Tibial artery (tissue), 4 donors: ENCODE data around the gene ITGA2.

Experiments used
- DNase-seq, 2 donors: peaks; one replicate each; pipeline ENCODE4 v3.0.0-alpha.2; 2019
- H3K27ac ChIP-seq, 2 donors: fragments of 200-600 bp; sonication (generic) in 1 of 2; 1 replicate in 1 of 2; 2 replicates in 1 of 2; pipeline ENCODE4 v1.5.1; 2018 to 2019; ENCODE audit warnings: mild to moderate bottlenecking in 1 of 2
- H3K27me3 ChIP-seq, 2 donors: fragments of 200-600 bp; sonication (generic) in 1 of 2; one replicate each; pipeline versions ENCODE4 v1.5.1 to v1.6.0; 2016 to 2019
- H3K36me3 ChIP-seq, 3 donors: fragments of 200-600 bp; sonication (generic) in 2 of 3; one replicate each; pipeline ENCODE4 v1.5.1; 2016 to 2019; ENCODE audit warnings: mild to moderate bottlenecking in 2 of 3
- H3K4me1 ChIP-seq, 4 donors: fragments of 200-600 bp; sonication (generic) in 2 of 4; 1 replicate in 3 of 4; 2 replicates in 1 of 4; pipeline ENCODE4 v1.5.1; 2016 to 2019
- H3K4me3 ChIP-seq, 2 donors: fragments of 200-600 bp; sonication (generic) in 1 of 2; 1 replicate in 1 of 2; 2 replicates in 1 of 2; pipeline ENCODE4 v1.5.1; 2018 to 2019; ENCODE audit warnings: mild to moderate bottlenecking in 2 of 2
- H3K9me3 ChIP-seq, 3 donors: fragments of 200-600 bp; sonication (generic) in 1 of 3; one replicate each; pipeline ENCODE4 v1.5.1; 2016 to 2019
- intact Hi-C: fragments of 100-400 bp; cut with DNase I; formaldehyde crosslinking; loops from one replicate; pipeline ENCODE4 v1.15.0; 2023; ENCODE audit warnings: low total_unique reads
- TF ChIP-seq, protein P1 (sequence below), 2 experiments: fragments of 200-600 bp in 1 of 2; fragments of 450-650 bp in 1 of 2; IDR thresholded peaks; one replicate each; pipeline ENCODE4 v1.5.1; 2017 to 2019; ENCODE audit warnings: antibody characterized with exemption in 2 of 2, mild to moderate bottlenecking in 1 of 2, moderate library complexity in 1 of 2

ITGA2 gene

DNA sequence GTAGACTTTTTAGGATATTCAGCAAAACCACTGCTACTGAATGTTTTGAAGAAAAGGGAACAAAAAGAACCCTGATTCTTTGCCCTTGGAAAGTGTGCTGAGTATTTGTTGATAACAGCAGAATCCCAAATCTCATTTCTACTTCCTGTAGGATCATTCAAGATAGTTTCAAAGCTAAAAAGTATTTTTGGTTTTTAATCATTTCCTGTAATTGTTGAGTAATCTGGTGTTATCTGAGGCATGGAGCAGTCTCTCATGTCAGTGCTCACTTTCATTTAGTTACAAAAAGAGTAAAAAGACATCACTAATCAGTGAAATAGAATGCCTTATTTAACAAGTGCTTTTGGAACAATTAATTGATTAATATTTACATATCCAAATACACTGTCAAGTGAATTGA lies 56.1 kb downstream of the ITGA2 start:
- Histone ChIP-seq H3K4me1 (no peaks in the 10 kb centered on the region), H3K4me3 (no peak overlapping the region), H3K27ac (no peak overlapping the region), H3K9me3 (no peaks in the 10 kb centered on the region), H3K36me3 (peaks cover 0 to 9% (median 0%) of the 10 kb centered on the region in 3 donors), H3K27me3 (no peaks in the 10 kb centered on the region)
- no peak for DNase-seq
- intact Hi-C loops = no loop called here
- TF ChIP-seq, protein P1, sequence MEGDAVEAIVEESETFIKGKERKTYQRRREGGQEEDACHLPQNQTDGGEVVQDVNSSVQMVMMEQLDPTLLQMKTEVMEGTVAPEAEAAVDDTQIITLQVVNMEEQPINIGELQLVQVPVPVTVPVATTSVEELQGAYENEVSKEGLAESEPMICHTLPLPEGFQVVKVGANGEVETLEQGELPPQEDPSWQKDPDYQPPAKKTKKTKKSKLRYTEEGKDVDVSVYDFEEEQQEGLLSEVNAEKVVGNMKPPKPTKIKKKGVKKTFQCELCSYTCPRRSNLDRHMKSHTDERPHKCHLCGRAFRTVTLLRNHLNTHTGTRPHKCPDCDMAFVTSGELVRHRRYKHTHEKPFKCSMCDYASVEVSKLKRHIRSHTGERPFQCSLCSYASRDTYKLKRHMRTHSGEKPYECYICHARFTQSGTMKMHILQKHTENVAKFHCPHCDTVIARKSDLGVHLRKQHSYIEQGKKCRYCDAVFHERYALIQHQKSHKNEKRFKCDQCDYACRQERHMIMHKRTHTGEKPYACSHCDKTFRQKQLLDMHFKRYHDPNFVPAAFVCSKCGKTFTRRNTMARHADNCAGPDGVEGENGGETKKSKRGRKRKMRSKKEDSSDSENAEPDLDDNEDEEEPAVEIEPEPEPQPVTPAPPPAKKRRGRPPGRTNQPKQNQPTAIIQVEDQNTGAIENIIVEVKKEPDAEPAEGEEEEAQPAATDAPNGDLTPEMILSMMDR (IDR thresholded peaks at IDR 0.05) = no peak

DNA sequence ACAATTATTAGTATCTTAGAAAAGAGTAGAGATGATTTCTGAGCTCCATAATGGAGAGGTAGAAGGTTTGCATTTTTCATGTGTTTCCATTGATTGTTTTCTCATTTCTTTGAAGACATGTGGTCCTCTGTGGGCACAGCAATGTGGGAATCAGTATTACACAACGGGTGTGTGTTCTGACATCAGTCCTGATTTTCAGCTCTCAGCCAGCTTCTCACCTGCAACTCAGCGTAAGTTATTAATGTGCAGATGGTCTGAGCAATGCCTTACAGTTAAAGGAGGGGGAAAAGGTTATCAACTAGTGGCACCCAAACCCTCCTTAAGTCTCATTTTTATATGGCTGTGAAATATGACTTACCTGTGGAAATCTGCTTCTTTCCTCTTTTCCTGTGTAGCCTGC lies 59.1 kb downstream of the ITGA2 start:
- H3K27ac ChIP-seq = no peak overlapping the region
- H3K4me3 ChIP-seq = no peak overlapping the region
- peaks cover 0 to 17% (median 0%) of the 10 kb centered on the region in 3 donors for H3K36me3 ChIP-seq
- no peak for DNase-seq
- no peaks in the 10 kb centered on the region for H3K9me3 ChIP-seq
- intact Hi-C loops = no loop called here
- TF ChIP-seq, protein P1 (IDR thresholded peaks at IDR 0.05) = no peak
- H3K27me3 ChIP-seq = no peaks in the 10 kb centered on the region
- no peaks in the 10 kb centered on the region for H3K4me1 ChIP-seq

DNA sequence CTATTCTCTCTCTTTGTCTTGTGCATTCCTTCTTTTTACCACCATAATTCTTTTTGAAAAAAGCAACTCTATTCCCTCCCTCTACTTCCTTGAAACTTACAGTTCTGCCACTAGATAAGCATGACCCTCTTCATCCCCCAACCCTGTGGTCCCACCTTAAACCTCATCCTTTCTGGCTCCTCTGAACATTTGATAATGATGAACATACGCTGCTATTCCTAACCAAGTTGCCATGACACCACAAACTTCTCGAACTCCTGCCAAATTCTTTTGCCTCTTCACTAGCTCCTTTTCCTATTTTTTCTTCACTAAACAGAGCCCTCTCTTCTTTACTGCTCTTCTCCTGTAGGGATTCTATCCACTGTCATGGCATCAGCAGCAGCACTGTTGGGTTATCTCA lies 63.3 kb downstream of the ITGA2 start:
- Histone ChIP-seq H3K27me3 (no peaks in the 10 kb centered on the region), H3K36me3 (peaks cover 0 to 24% (median 0%) of the 10 kb centered on the region in 3 donors), H3K9me3 (no peaks in the 10 kb centered on the region), H3K4me3 (no peak overlapping the region), H3K27ac (no peak overlapping the region), H3K4me1 (no peaks in the 10 kb centered on the region)
- intact Hi-C loops = no loop called here
- TF ChIP-seq, protein P1 (IDR thresholded peaks at IDR 0.05) = no peak
- DNase-seq = no peak

DNA sequence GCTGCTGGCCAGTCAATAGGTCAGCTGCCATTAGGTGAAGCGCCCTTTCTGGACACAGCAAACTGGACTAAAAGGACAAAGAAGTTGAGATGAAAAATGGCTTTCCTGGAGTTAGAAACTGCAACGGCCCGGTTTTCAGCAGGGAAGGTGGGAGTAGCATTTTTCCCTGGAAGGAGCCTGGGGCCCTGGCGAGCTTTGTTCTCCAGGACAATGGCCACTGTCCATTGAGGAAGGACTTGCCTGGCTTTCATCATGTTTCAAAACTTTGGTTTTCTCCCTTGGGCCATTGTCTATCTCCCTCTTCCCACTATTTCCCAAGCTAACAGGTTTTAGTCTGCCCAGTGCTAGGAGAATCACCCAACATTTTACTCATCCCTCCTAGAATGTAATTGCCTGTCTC lies 64.2 kb downstream of the ITGA2 start:
- Histone ChIP-seq H3K27ac (no peak overlapping the region), H3K4me1 (no peaks in the 10 kb centered on the region), H3K36me3 (peaks cover 0 to 18% (median 0%) of the 10 kb centered on the region in 3 donors), H3K4me3 (no peak overlapping the region), H3K27me3 (no peaks in the 10 kb centered on the region), H3K9me3 (no peaks in the 10 kb centered on the region)
- intact Hi-C loops = no loop called here
- DNase-seq = no peak
- TF ChIP-seq, protein P1 (IDR thresholded peaks at IDR 0.05) = no peak

DNA sequence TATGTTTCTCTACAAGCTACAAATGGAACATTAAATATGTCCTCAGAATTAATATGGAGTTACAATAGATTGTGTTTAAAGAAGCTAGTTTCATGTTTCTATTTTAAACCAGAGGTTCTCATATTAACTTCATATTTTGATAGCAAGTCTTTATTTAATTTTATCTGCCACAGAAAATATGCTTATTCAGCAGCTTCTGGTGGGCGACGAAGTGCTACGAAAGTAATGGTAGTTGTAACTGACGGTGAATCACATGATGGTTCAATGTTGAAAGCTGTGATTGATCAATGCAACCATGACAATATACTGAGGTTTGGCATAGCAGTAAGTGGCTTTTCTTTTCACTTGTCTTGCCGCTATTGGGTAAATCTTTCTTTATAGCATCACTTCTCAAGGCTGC lies 66.2 kb downstream of the ITGA2 start:
- peaks cover 0 to 26% (median 0%) of the 10 kb centered on the region in 3 donors for H3K36me3 ChIP-seq
- no peak overlapping the region for H3K4me3 ChIP-seq
- no peaks in the 10 kb centered on the region for H3K4me1 ChIP-seq
- intact Hi-C loops = no loop called here
- H3K27me3 ChIP-seq = no peaks in the 10 kb centered on the region
- H3K27ac ChIP-seq = no peak overlapping the region
- no peaks in the 10 kb centered on the region for H3K9me3 ChIP-seq
- DNase-seq = no peak
- TF ChIP-seq, protein P1 (IDR thresholded peaks at IDR 0.05) = no peak

DNA sequence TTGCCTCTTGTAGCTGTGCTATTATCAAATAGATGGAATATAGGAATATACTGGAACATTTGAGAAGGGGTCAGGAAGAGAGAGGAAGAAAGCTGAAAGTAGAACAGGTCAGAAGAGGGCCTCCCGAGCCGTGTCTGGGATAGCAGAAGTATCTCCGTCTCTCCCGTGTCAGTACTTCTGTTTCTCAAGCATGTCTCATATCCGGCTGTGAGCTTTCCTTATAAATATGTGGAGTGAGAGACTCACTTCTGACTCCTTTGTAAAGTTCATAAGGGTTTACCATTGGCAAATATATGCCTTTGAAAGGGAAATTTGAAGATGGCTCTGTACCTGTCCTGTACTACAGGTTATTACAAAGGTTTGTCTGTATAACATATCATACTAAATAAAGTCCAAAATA lies 70.1 kb downstream of the ITGA2 start:
- intact Hi-C loops = no loop called here
- H3K4me1 ChIP-seq = no peaks in the 10 kb centered on the region
- no peaks in the 10 kb centered on the region for H3K27me3 ChIP-seq
- no peak overlapping the region for H3K4me3 ChIP-seq
- no peak for DNase-seq
- H3K9me3 ChIP-seq = no peaks in the 10 kb centered on the region
- H3K36me3 ChIP-seq = peaks cover 0 to 21% (median 5%) of the 10 kb centered on the region in 3 donors
- no peak overlapping the region for H3K27ac ChIP-seq
- TF ChIP-seq, protein P1 (IDR thresholded peaks at IDR 0.05) = no peak
